ENCODE data around the gene ACTN4.

DNA sequence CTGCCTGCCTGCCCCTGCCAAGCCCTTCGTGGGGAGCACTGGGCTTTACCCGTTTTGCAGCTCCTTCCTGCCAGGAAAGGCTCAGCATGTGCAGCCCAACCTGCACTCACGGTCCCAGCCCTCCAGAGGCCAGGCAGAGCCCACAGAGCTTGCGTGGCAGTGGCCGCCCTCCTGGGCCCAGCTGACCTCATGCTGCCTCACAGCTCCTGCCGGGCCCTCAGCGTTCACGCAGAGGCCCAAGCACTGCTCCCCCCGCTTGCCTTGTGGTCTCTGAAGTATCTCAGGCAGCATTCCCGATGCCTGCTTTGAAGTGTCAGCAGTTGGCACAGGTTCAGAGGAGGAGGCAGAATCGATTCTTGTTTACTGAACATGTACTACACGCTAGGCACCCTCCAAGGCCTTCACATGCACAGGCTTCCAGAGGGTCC, 64.3 kb downstream of the ACTN4 start:
- no peak for TF ChIP-seq CTCF (conservative IDR thresholded peaks at IDR 0.05)
- no peak for TF ChIP-seq ZFX (IDR thresholded peaks at IDR 0.05)

Measured in C4-2B (cell line).